Panc1 (cell line): ENCODE results near the gene ADAMTS2. TPM values are rescaled to one million over a fixed set of nuclear protein-coding genes. Genes with fewer than 3 reads are reported as not detected.
"Not testable (repeated sequence)": the region's sequence is repeated elsewhere in the genome, so short reads cannot be mapped to it uniquely, and the experiment has no call there.

ENCODE experiments used
- ATAC-seq: fragments of 200-7000 bp; cut with Tn5 transposase; 2 replicates; pipeline ENCODE4 v1.9.1; 2020; ENCODE audit warnings: mild to moderate bottlenecking, moderate library complexity
- BruUV-seq: library from RNA; stranded (reverse); fragments of 400-500 nt; replicated peaks from 2 replicates; lab custom pipeline; 2021; lab: Mats Ljungman, UMichigan
- CTCF ChIA-PET: fragments of 300-600 bp; sonication (Branson Sonifier 250); formaldehyde crosslinking; loops from one replicate; lab custom pipeline; 2022; ENCODE audit warnings: antibody characterized with exemption; lab: Charles Lee
- POLR2A ChIA-PET: fragments of 300-600 bp; sonication (Branson Sonifier 250); formaldehyde crosslinking; loops from one replicate; lab custom pipeline; 2022; ENCODE audit warnings: antibody characterized with exemption; lab: Charles Lee
- DNase-seq: peaks from one replicate; pipeline ENCODE4 v3.0.0-alpha.2; 2010; ENCODE audit warnings: low read depth, low spot score
- H3K27ac ChIP-seq: 2 replicates; pipeline ENCODE4 v1.5.1; 2011; ENCODE audit warnings: mild to moderate bottlenecking, low read length, inconsistent platforms
- H3K27me3 ChIP-seq: fragments of 200-500 bp; sonication (Bioruptor generic); 2 replicates; pipeline ENCODE4 v1.6.0; 2014; ENCODE audit warnings: low read length, inconsistent platforms; ENCODE audit not compliant: control insufficient read depth, insufficient read depth
- H3K36me3 ChIP-seq: fragments of 200-500 bp; sonication (Bioruptor generic); 2 replicates; pipeline ENCODE4 v1.5.1; 2014; ENCODE audit warnings: inconsistent platforms, mild to moderate bottlenecking, low read length, moderate library complexity; ENCODE audit not compliant: control insufficient read depth, insufficient read depth
- H3K4me1 ChIP-seq: 2 replicates; pipeline ENCODE4 v1.5.1; 2011; ENCODE audit warnings: inconsistent platforms, mild to moderate bottlenecking, low read length, moderate library complexity; ENCODE audit not compliant: control insufficient read depth, insufficient read depth
- H3K4me3 ChIP-seq, 2 experiments: 2 replicates each; pipeline ENCODE4 v1.5.1; 2011 to 2012; ENCODE audit warnings: low read depth in 2 of 2, low read length in 2 of 2, mild to moderate bottlenecking in 2 of 2, inconsistent platforms in 1 of 2, moderate library complexity in 1 of 2
- H3K9me3 ChIP-seq: fragments of 200-500 bp; sonication (Bioruptor generic); 2 replicates; pipeline ENCODE4 v1.5.1; 2014; ENCODE audit warnings: low read depth, mild to moderate bottlenecking, inconsistent platforms, low read length, moderate library complexity; ENCODE audit not compliant: control insufficient read depth, insufficient read depth
- CTCF ChIP-seq: fragments of 450-650 bp; IDR thresholded peaks from 2 replicates; pipeline ENCODE4 v1.5.1; 2017; ENCODE audit warnings: mild to moderate bottlenecking
- POLR2AphosphoS5 ChIP-seq: IDR thresholded peaks from 2 replicates; pipeline ENCODE4 v1.6.1; 2012; ENCODE audit warnings: mild to moderate bottlenecking, low read depth, low read length, moderate library complexity
- SIN3A ChIP-seq: IDR thresholded peaks from 2 replicates; pipeline ENCODE4 v1.6.1; 2012; ENCODE audit warnings: low read depth, mild to moderate bottlenecking, low read length, moderate library complexity, borderline replicate concordance; ENCODE audit not compliant: insufficient read depth
- TCF7L2 ChIP-seq: IDR thresholded peaks from 2 replicates; pipeline ENCODE4 v1.6.1; 2011; ENCODE audit warnings: mild to moderate bottlenecking, low read depth, low read length, inconsistent platforms
- in situ Hi-C: cut with HindIII; loops from 2 replicates; pipeline ENCODE4 v1.10.0; 2016; ENCODE audit warnings: low sequenced_read_pairs, low pct_unique_long_range_greater_than_20kb
- intact Hi-C: fragments of 100-400 bp; cut with micrococcal nuclease; formaldehyde crosslinking; loops from one replicate; pipeline ENCODE4 v1.10.0; 2022; ENCODE audit not compliant: unreplicated experiment
- total RNA-seq: library from RNA; stranded (reverse); gene quantifications from one replicate; pipeline ENCODE4 v1.2.1, GENCODE V29; 2021; ENCODE audit not compliant: unreplicated experiment
- TF ChIP-seq, protein P1 (sequence below), 2 experiments: IDR thresholded peaks; 2 replicates each; pipeline ENCODE4 v1.6.1; 2011 to 2012; ENCODE audit warnings: low read depth in 2 of 2, control low read depth in 1 of 2, low read length in 1 of 2, mild to moderate bottlenecking in 1 of 2, moderate library complexity in 1 of 2; ENCODE audit not compliant: insufficient read depth in 1 of 2

The ADAMTS2 gene
- total RNA-seq, 1 experiment from 2014 or later = 0.13 TPM

DNA sequence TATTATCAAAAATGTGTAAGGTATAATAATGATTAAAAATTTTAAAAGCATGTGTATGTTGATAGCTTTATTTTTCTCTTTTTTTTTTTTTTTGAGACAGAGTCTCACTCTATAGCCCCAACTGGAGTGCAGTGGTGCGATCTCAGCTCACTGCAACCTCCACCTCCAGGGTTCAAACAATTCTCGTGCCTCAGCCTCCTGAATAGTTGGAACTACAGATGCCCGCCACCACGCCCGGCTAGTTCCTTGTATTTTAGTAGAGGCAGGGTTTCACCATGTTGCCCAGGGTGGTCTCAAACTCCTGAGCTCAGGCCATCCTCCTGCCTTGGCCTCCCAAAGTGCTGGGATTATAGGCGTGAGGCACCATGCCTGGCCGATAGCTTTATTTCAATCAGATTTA, 20.9 kb downstream of the ADAMTS2 start:
- POLR2A ChIA-PET, intact Hi-C loops, H3K9me3 ChIP-seq, BruUV-seq, H3K27me3 ChIP-seq, H3K4me1 ChIP-seq, in situ Hi-C loops, H3K27ac ChIP-seq, H3K4me3 ChIP-seq, H3K36me3 ChIP-seq, ATAC-seq, DNase-seq: not testable (repeated sequence)
- CTCF ChIA-PET = interaction anchor here (0.6 kb wide), 1 partner anchor 8 kb away, joined by 21 read pairs; no protein-coding TSS in a partner anchor

DNA sequence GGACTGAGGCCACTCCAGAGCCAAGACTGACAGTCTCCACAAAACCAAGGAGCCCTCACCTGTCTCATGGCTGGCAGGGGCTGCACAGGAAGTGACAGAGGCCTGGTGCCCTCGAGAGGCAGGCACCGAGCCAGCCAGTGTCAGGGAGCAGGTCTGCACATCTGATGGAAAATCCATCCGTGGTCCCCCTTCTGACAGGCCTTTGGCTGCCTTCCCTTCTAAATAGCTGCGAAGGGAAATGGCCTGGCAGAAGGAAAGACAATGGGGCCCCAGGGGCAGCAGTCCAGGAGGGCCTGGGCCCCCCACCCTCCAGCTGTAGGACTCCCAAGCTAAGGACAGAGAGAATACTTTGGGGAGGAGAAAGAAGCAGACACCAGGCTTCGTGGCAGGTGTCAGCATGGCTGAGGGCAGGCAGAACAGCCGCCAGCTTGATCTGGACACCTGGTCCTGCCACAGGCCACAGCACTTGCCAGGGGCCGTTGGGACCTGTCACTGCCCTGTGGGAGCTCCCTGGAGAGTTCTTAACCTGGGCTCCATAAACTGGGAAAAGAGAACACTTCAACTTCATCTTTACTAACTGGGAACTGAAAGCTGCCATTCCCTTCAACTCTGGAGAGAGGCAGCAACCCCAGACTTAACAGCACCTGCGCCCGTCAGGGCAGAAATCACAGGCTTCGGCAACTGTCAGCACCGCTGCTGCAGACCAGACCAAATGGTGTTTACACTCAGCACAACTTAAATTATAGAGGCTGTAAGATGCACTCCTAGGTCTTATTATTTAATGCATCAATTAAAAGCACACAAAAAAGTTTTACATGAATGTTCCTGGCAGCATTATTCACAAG, 22.0 kb downstream of the ADAMTS2 start:
- H3K27ac ChIP-seq = no peak overlapping the region
- no peak overlapping the region for H3K4me3 ChIP-seq
- intact Hi-C loops = no loop called here
- no peak for ATAC-seq
- no TSS peak for BruUV-seq
- H3K4me1 ChIP-seq = no peaks in the 10 kb centered on the region
- H3K36me3 ChIP-seq = no peaks in the 10 kb centered on the region
- no peaks in the 10 kb centered on the region for H3K9me3 ChIP-seq
- POLR2A ChIA-PET = no interaction called here
- in situ Hi-C loops = no loop called here
- H3K27me3 ChIP-seq = peaks cover 3% of the 10 kb centered on the region; the same call in 1 of the 2 replicates
- TF ChIP-seq TCF7L2 (no peak), POLR2AphosphoS5 (no peak), CTCF (no peak), SIN3A (no peak)
- TF ChIP-seq, protein P1, sequence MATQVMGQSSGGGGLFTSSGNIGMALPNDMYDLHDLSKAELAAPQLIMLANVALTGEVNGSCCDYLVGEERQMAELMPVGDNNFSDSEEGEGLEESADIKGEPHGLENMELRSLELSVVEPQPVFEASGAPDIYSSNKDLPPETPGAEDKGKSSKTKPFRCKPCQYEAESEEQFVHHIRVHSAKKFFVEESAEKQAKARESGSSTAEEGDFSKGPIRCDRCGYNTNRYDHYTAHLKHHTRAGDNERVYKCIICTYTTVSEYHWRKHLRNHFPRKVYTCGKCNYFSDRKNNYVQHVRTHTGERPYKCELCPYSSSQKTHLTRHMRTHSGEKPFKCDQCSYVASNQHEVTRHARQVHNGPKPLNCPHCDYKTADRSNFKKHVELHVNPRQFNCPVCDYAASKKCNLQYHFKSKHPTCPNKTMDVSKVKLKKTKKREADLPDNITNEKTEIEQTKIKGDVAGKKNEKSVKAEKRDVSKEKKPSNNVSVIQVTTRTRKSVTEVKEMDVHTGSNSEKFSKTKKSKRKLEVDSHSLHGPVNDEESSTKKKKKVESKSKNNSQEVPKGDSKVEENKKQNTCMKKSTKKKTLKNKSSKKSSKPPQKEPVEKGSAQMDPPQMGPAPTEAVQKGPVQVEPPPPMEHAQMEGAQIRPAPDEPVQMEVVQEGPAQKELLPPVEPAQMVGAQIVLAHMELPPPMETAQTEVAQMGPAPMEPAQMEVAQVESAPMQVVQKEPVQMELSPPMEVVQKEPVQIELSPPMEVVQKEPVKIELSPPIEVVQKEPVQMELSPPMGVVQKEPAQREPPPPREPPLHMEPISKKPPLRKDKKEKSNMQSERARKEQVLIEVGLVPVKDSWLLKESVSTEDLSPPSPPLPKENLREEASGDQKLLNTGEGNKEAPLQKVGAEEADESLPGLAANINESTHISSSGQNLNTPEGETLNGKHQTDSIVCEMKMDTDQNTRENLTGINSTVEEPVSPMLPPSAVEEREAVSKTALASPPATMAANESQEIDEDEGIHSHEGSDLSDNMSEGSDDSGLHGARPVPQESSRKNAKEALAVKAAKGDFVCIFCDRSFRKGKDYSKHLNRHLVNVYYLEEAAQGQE (IDR thresholded peaks at IDR 0.05; ENCODE audit: insufficient read depth in 1 of 2, low read depth in 2 of 2, low read length in 1 of 2) = no peak
- no peak for DNase-seq
- CTCF ChIA-PET = interaction anchor here (0.6 kb wide), 1 partner anchor 40 kb away, joined by 3 read pairs; no protein-coding TSS in a partner anchor
